ENCODE measurements around the gene NELL1.

DNA sequence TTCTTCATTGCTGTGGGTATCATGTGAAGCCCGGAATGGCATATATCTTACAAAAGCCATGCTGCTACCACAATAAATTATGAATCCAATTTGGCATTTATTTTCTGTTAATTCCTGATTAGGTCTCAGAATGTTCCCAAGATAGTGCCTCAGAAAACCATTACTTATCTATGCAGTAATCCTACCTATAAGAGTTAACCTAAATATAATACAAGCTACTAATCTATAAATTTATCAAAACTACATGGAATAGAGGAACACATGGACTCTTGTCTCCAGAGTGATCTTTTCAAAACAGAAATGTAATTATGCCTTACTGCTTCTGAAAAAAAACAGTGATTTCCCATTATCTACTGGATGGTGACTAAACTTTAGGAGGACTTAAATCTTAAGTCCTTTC, 835.7 kb downstream of the NELL1 start:
- TF ChIP-seq, protein P1, sequence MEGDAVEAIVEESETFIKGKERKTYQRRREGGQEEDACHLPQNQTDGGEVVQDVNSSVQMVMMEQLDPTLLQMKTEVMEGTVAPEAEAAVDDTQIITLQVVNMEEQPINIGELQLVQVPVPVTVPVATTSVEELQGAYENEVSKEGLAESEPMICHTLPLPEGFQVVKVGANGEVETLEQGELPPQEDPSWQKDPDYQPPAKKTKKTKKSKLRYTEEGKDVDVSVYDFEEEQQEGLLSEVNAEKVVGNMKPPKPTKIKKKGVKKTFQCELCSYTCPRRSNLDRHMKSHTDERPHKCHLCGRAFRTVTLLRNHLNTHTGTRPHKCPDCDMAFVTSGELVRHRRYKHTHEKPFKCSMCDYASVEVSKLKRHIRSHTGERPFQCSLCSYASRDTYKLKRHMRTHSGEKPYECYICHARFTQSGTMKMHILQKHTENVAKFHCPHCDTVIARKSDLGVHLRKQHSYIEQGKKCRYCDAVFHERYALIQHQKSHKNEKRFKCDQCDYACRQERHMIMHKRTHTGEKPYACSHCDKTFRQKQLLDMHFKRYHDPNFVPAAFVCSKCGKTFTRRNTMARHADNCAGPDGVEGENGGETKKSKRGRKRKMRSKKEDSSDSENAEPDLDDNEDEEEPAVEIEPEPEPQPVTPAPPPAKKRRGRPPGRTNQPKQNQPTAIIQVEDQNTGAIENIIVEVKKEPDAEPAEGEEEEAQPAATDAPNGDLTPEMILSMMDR (IDR thresholded peaks at IDR 0.05; ENCODE audit: insufficient read depth, low read depth, low read length), result no peak
- no peak for TF ChIP-seq EZH2 (IDR thresholded peaks at IDR 0.05; ENCODE audit: insufficient read depth, low read length)

All from astrocyte (in vitro differentiated cells and primary cell).